A673 (cell line): ENCODE results near the gene NEDD4L.

Experiments
- EZH2 ChIP-seq: fragments of 200-600 bp; sonication (generic); IDR thresholded peaks from 2 replicates; pipeline ENCODE4 v1.6.1; 2017; ENCODE audit warnings: borderline replicate concordance, low read depth, mild to moderate bottlenecking, mixed read lengths, antibody characterized with exemption, low read length; ENCODE audit not compliant: poor library complexity, severe bottlenecking
- TF ChIP-seq, protein P1 (sequence below): fragments of 300-800, 200-600 bp; sonication (generic); conservative IDR thresholded peaks from 2 replicates; pipeline ENCODE4 v1.5.1; 2017; ENCODE audit warnings: low read depth, mild to moderate bottlenecking, antibody characterized with exemption, low read length, moderate library complexity, mixed read lengths

DNA sequence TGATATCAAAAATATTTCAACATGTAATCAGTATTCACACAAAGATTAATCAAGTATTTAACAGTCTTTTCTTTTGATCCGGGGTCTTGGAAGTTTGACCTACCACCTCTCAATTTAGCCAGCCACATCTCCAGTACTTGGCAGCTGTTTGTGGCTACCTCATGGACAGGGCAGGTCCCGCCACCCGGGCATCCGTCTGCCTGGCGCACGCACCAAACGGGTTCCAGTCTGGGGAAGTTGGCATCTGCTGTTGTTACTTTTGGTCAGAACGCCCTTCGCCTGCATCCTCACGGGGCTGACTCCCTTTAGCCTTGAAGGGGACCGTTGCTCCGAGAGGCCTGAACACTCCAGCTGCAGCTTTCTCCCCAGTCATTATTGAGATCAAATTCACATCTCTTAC is 81.7 kb downstream of the NEDD4L start:
- TF ChIP-seq EZH2 = no peak
- TF ChIP-seq, protein P1, sequence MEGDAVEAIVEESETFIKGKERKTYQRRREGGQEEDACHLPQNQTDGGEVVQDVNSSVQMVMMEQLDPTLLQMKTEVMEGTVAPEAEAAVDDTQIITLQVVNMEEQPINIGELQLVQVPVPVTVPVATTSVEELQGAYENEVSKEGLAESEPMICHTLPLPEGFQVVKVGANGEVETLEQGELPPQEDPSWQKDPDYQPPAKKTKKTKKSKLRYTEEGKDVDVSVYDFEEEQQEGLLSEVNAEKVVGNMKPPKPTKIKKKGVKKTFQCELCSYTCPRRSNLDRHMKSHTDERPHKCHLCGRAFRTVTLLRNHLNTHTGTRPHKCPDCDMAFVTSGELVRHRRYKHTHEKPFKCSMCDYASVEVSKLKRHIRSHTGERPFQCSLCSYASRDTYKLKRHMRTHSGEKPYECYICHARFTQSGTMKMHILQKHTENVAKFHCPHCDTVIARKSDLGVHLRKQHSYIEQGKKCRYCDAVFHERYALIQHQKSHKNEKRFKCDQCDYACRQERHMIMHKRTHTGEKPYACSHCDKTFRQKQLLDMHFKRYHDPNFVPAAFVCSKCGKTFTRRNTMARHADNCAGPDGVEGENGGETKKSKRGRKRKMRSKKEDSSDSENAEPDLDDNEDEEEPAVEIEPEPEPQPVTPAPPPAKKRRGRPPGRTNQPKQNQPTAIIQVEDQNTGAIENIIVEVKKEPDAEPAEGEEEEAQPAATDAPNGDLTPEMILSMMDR = no peak
